T-helper 17 cell (primary cell): ENCODE results near the gene CHMP6. TPM values are rescaled to one million over a fixed set of nuclear protein-coding genes. Genes with fewer than 3 reads are reported as not detected.
A peak's percentile ranks its signal among the peaks of the same experiment; 100 is the strongest.

Experiments
- ATAC-seq: fragments of 150-1000 bp; cut with Tn5 transposase; 2 replicates; pipeline ENCODE4 v1.10.0; 2021; ENCODE audit warnings: mild to moderate bottlenecking, moderate library complexity
- DNase-seq, 3 donors: peaks; one replicate each; pipeline versions ENCODE4 v3.0.0 to v3.0.0-alpha.2; 2020 to 2021
- H3K9me3 ChIP-seq: one replicate; pipeline ENCODE4 v1.7.0; 2013; ENCODE audit warnings: low read length, mild to moderate bottlenecking; ENCODE audit not compliant: control insufficient read depth, poor library complexity, severe bottlenecking
- H3K27ac Mint-ChIP-seq: one replicate; pipeline ENCODE4 v1.8.0; 2022; ENCODE audit warnings: mild to moderate bottlenecking, moderate library complexity, mixed read lengths
- H3K27me3 Mint-ChIP-seq: one replicate; pipeline ENCODE4 v1.8.0; 2022; ENCODE audit warnings: mixed read lengths
- H3K36me3 Mint-ChIP-seq: one replicate; pipeline ENCODE4 v1.8.0; 2022; ENCODE audit warnings: low read depth, mixed read lengths
- H3K4me1 Mint-ChIP-seq: one replicate; pipeline ENCODE4 v1.8.0; 2022; ENCODE audit warnings: mild to moderate bottlenecking, mixed read lengths
- H3K4me3 Mint-ChIP-seq: one replicate; pipeline ENCODE4 v1.8.0; 2022; ENCODE audit warnings: mild to moderate bottlenecking, moderate library complexity, mixed read lengths
- total RNA-seq, 4 donors: library from RNA in 2 of 4; stranded (reverse) in 2 of 4; gene quantifications; one replicate each; pipeline ENCODE4 v1.2.3 and lab custom pipeline; 2022 to 2026

CHMP6 gene
- total RNA-seq, 2 donors from 2014 or later: 21.0 to 25.6 TPM

- ATAC-seq (no peak), DNase-seq (no peak)
- Mint-ChIP-seq H3K4me1 (peaks cover 9% of the 10 kb centered on the region), H3K27me3 (peaks cover 12% of the 10 kb centered on the region), H3K4me3 (no peak overlapping the region), H3K27ac (no peak overlapping the region), H3K36me3 (peaks cover 7% of the 10 kb centered on the region)
- H3K9me3 ChIP-seq: no peaks in the 10 kb centered on the region
Measured at GRCh38 chr17:80984749-80985148, 6.9 kb upstream of the CHMP6 start.

GRCh38 chr17:80986046-80986445, 5.6 kb upstream of the CHMP6 start:
- no peaks in the 10 kb centered on the region for H3K36me3 Mint-ChIP-seq
- no peak overlapping the region for H3K4me3 Mint-ChIP-seq
- DNase-seq (no peak), ATAC-seq (no peak)
- no peak overlapping the region for H3K27ac Mint-ChIP-seq
- peaks cover 2% of the 10 kb centered on the region for H3K4me1 Mint-ChIP-seq
- no peaks in the 10 kb centered on the region for H3K27me3 Mint-ChIP-seq
- H3K9me3 ChIP-seq: no peaks in the 10 kb centered on the region

- ATAC-seq: no peak
- Mint-ChIP-seq H3K4me1 (peaks cover 2% of the 10 kb centered on the region), H3K4me3 (no peak overlapping the region), H3K27me3 (no peaks in the 10 kb centered on the region), H3K27ac (no peak overlapping the region), H3K36me3 (no peaks in the 10 kb centered on the region)
- DNase-seq: no peak
- H3K9me3 ChIP-seq: no peaks in the 10 kb centered on the region
Measured at GRCh38 chr17:80986816-80987475, 4.7 kb upstream of the CHMP6 start.

- Mint-ChIP-seq H3K4me3 (no peak overlapping the region), H3K27ac (no peak overlapping the region), H3K36me3 (no peaks in the 10 kb centered on the region), H3K4me1 (peaks cover 3% of the 10 kb centered on the region), H3K27me3 (no peaks in the 10 kb centered on the region)
- DNase-seq (no peak), ATAC-seq (no peak)
- no peaks in the 10 kb centered on the region for H3K9me3 ChIP-seq
Measured at GRCh38 chr17:80987941-80988461, 3.6 kb upstream of the CHMP6 start.

GRCh38 chr17:80989586-80989913, 2.1 kb upstream of the CHMP6 start:
- Mint-ChIP-seq H3K4me3 (peak overlapping the region; percentile 36), H3K4me1 (peaks cover 5% of the 10 kb centered on the region), H3K36me3 (no peaks in the 10 kb centered on the region), H3K27me3 (no peaks in the 10 kb centered on the region), H3K27ac (no peak overlapping the region)
- no peaks in the 10 kb centered on the region for H3K9me3 ChIP-seq
- ATAC-seq (no peak), DNase-seq (no peak)

- H3K27ac Mint-ChIP-seq: peak overlapping the region; percentile 92
- no peaks in the 10 kb centered on the region for H3K27me3 Mint-ChIP-seq
- DNase-seq (no peak), ATAC-seq (peak; percentile 63)
- no peaks in the 10 kb centered on the region for H3K36me3 Mint-ChIP-seq
- peak overlapping the region; percentile 81 for H3K4me3 Mint-ChIP-seq
- no peaks in the 10 kb centered on the region for H3K9me3 ChIP-seq
- peaks cover 5% of the 10 kb centered on the region for H3K4me1 Mint-ChIP-seq
Measured at GRCh38 chr17:80990921-80991644, 558 bp upstream of the CHMP6 start.

GRCh38 chr17:80992077-80992947, 671 bp downstream of the CHMP6 start:
- H3K36me3 Mint-ChIP-seq: no peaks in the 10 kb centered on the region
- ATAC-seq (peak; percentile 32), DNase-seq (no peak)
- H3K4me3 Mint-ChIP-seq: peak overlapping the region; percentile 74
- no peaks in the 10 kb centered on the region for H3K9me3 ChIP-seq
- H3K27me3 Mint-ChIP-seq: no peaks in the 10 kb centered on the region
- peak overlapping the region; percentile 41 for H3K27ac Mint-ChIP-seq
- peaks cover 5% of the 10 kb centered on the region for H3K4me1 Mint-ChIP-seq

GRCh38 chr17:80992948-80993624, 1.4 kb downstream of the CHMP6 start:
- Mint-ChIP-seq H3K36me3 (no peaks in the 10 kb centered on the region), H3K27me3 (no peaks in the 10 kb centered on the region), H3K4me1 (peaks cover 5% of the 10 kb centered on the region), H3K27ac (peak overlapping the region; percentile 41), H3K4me3 (peak overlapping the region; percentile 74)
- H3K9me3 ChIP-seq: no peaks in the 10 kb centered on the region
- no peak for ATAC-seq
- no peak for DNase-seq

GRCh38 chr17:80995131-80995530, 3.5 kb downstream of the CHMP6 start:
- H3K9me3 ChIP-seq: no peaks in the 10 kb centered on the region
- no peak overlapping the region for H3K27ac Mint-ChIP-seq
- no peak for ATAC-seq
- no peaks in the 10 kb centered on the region for H3K27me3 Mint-ChIP-seq
- DNase-seq: no peak
- H3K4me3 Mint-ChIP-seq: no peak overlapping the region
- H3K36me3 Mint-ChIP-seq: peaks cover 3% of the 10 kb centered on the region
- H3K4me1 Mint-ChIP-seq: peaks cover 5% of the 10 kb centered on the region

GRCh38 chr17:80996422-80997305, 5.0 kb downstream of the CHMP6 start:
- Mint-ChIP-seq H3K4me3 (no peak overlapping the region), H3K27ac (no peak overlapping the region), H3K4me1 (peaks cover 7% of the 10 kb centered on the region), H3K36me3 (peaks cover 3% of the 10 kb centered on the region), H3K27me3 (peaks cover 5% of the 10 kb centered on the region)
- ATAC-seq (no peak), DNase-seq (no peak)
- H3K9me3 ChIP-seq: no peaks in the 10 kb centered on the region

GRCh38 chr17:80997424-80998117, 5.9 kb downstream of the CHMP6 start:
- H3K27me3 Mint-ChIP-seq: peaks cover 5% of the 10 kb centered on the region
- H3K4me3 Mint-ChIP-seq: no peak overlapping the region
- no peak overlapping the region for H3K27ac Mint-ChIP-seq
- DNase-seq: no peak
- peaks cover 11% of the 10 kb centered on the region for H3K4me1 Mint-ChIP-seq
- no peaks in the 10 kb centered on the region for H3K9me3 ChIP-seq
- peaks cover 3% of the 10 kb centered on the region for H3K36me3 Mint-ChIP-seq
- ATAC-seq: no peak
